ENCODE data around the gene TIPRL. TPM values are rescaled to one million over a fixed set of nuclear protein-coding genes. Genes with fewer than 3 reads are reported as not detected.

TIPRL gene
- total and polyA plus RNA-seq, 2 experiments from 2014 or later = 44.2 to 47.6 TPM

- Histone ChIP-seq H3K27me3 (no peaks in the 10 kb centered on the region), H3K9me2 (replicated peaks; ENCODE audit: insufficient read depth) (no peaks in the 10 kb centered on the region), H4K20me1 (ENCODE audit: insufficient read depth, poor library complexity, severe bottlenecking) (no peaks in the 10 kb centered on the region), H3K4me2 (no peak overlapping the region), H3K4me1 (ENCODE audit: insufficient read depth) (peaks cover 5% of the 10 kb centered on the region), H3K27ac (no peak overlapping the region), H3K79me2 (peaks cover 39% of the 10 kb centered on the region), H3K36me3 (replicated peaks; ENCODE audit: insufficient read depth, low read depth) (peaks cover 4% of the 10 kb centered on the region), H3K4me3 (no peak overlapping the region), H2AFZ (no peak overlapping the region), H3K9me3 (ENCODE audit: low read depth) (no peaks in the 10 kb centered on the region)
- TF ChIP-seq EZH2phosphoT487 (IDR thresholded peaks at IDR 0.05; ENCODE audit: low read depth, severe bottlenecking, unreplicated experiment) (no peak), EZH2 (IDR thresholded peaks at IDR 0.05; ENCODE audit: borderline replicate concordance) (no peak), CTCF (IDR thresholded peaks at IDR 0.05; ENCODE audit: poor library complexity) (no peak)
- WGBS (ENCODE audit: low lambda C conversion rate, missing lambda C conversion rate) = 94% methylated on average over 5 of the region's 5 CpGs
- DNase-seq (ENCODE audit: low spot score) = no peak
Observed at GRCh38 chr1:168246506-168246905, 67.7 kb downstream of the TIPRL start.

Small RNA genes within 50 kb of the gene (small RNA-seq; reads per million reads assigned to genes)
- gene AL021397.1 = not detected

Other genes starting within 250 kb of the TIPRL start
- 69.4 and 72.8 TPM in 2 replicates for gene DCAF6, start 242.3 kb upstream of the TIPRL start, total RNA-seq
- gene DCAF6, start 242.3 kb upstream of the TIPRL start, polyA plus RNA-seq = 50.3 and 62.7 TPM in 2 replicates
- 137 and 170 TPM in 2 replicates for gene MPC2, start 241.9 kb upstream of the TIPRL start, total RNA-seq
- gene MPC2, start 241.9 kb upstream of the TIPRL start, polyA plus RNA-seq = 188 and 215 TPM in 2 replicates
- gene GPR161, start 42.0 kb upstream of the TIPRL start, total RNA-seq = 13.6 and 15.9 TPM in 2 replicates
- 19.3 and 22.4 TPM in 2 replicates for gene GPR161, start 42.0 kb upstream of the TIPRL start, polyA plus RNA-seq
- 36.9 and 43.1 TPM in 2 replicates for gene SFT2D2, start 47.0 kb downstream of the TIPRL start, total RNA-seq
- 31.2 and 31.5 TPM in 2 replicates for gene SFT2D2, start 47.0 kb downstream of the TIPRL start, polyA plus RNA-seq
- 0.57 and 1.2 TPM in 2 replicates for gene TBX19, start 101.9 kb downstream of the TIPRL start, total RNA-seq
- gene TBX19, start 101.9 kb downstream of the TIPRL start, polyA plus RNA-seq = 1.1 and 1.9 TPM in 2 replicates